ENCODE measurements around the gene COL13A1.

The COL13A1 gene

GRCh38 chr10:69820817-69821216 is 19.1 kb downstream of the COL13A1 start:
- Histone ChIP-seq H3K36me3 (no peaks in the 10 kb centered on the region; a peak in 1 of 22 replicates), H3K27me3 (no peaks in the 10 kb centered on the region), H3K4me1 (peaks cover 22 to 34% (median 29%) of the 10 kb centered on the region in 10 experiments), H3K4me2 (no peak overlapping the region), H3K4me3 (no peak overlapping the region), H3K9ac (no peak overlapping the region), H3K9me3 (replicated peaks in 1 of 11) (peaks cover 8 to 24% (median 15%) of the 10 kb centered on the region in 11 experiments; a peak in 20 of 22 replicates), H4K20me1 (no peaks in the 10 kb centered on the region), H3K27ac (no peak overlapping the region)
- TF ChIP-seq Cebpa-rat (IDR thresholded peaks at IDR 0.05) = no peak

DNA sequence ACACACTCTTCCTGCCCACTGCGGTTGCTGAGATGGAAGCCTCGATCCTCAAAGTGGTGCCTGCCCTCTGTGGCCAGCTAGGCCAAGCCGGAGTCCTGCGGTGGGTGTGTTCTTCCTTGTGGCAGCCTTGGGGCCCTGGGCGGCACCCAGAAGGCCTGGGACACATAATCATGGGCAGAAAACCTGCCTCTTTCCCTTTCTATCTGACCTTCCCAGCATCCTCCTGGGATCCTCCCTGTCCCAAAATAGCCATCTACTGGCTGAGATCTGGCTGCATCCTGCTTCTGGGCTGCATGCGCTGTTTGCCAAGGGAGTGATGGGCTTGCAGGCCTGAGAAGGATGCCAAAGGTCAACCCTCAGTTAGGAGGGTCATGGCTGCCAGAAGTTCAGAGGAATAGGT is 23.9 kb downstream of the COL13A1 start:
- Histone ChIP-seq H3K4me1 (peaks cover 0 to 21% (median 17%) of the 10 kb centered on the region in 10 experiments; a peak in 14 of 20 replicates), H3K27me3 (no peaks in the 10 kb centered on the region), H3K27ac (no peak overlapping the region), H3K4me3 (no peak overlapping the region), H3K9ac (no peak overlapping the region), H3K36me3 (no peaks in the 10 kb centered on the region), H4K20me1 (no peaks in the 10 kb centered on the region), H3K4me2 (no peak overlapping the region), H3K9me3 (replicated peaks in 1 of 11) (no peaks in the 10 kb centered on the region)
- TF ChIP-seq Cebpa-rat (IDR thresholded peaks at IDR 0.05) = no peak

- Histone ChIP-seq H3K27ac (no peak overlapping the region), H3K36me3 (no peaks in the 10 kb centered on the region), H3K4me3 (no peak overlapping the region), H4K20me1 (no peaks in the 10 kb centered on the region), H3K27me3 (no peaks in the 10 kb centered on the region), H3K4me1 (peaks cover 0 to 24% (median 21%) of the 10 kb centered on the region in 10 experiments; a peak in 15 of 20 replicates), H3K4me2 (no peak overlapping the region), H3K9me3 (replicated peaks in 1 of 11) (no peaks in the 10 kb centered on the region), H3K9ac (no peak overlapping the region)
- TF ChIP-seq Cebpa-rat (IDR thresholded peaks at IDR 0.05) = no peak
These were observed 24.4 kb downstream of the COL13A1 start for GRCh38 chr10:69826094-69826493.

DNA sequence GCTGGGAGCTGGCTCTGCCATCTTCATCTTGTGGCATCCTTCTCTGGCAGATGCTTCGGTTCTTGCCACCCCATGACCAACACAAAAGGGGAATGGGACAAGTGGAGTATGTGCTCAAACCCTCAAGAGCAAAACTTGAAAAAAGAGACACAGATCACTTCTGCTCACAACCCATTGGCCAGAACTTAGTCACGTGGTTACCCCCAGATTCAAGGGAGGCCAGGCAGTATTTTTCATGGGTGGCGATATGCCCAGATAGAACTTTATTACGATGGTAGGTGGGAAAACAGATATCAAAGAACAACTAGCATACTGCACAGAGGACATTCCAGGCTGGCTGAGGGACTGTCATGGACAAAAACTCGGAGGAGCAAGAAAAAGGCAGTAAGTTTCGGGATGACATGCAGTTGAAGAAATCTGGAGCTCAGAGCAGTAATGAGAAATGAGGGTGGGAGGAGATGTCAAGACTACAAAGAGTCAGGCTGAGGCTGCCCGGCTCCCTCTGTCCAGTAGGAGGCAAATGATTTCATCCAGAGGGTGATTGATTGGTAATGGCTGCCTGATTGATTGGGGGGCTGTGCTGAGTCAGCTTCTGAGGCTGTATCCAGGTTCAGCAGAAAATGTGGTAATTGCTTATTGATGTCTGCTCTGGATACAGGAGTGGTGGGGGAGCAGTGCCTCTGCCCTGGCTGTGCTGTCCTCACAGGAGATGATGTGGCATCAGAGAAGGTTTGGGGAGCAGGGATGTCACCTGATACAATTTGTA is 25.3 kb downstream of the COL13A1 start:
- no peak for TF ChIP-seq Cebpa-rat (IDR thresholded peaks at IDR 0.05)
- Histone ChIP-seq H3K4me2 (peak overlapping the region in 6 of 11 experiments; percentile 12 to 77 (median 73); a peak in 9 of 22 replicates), H3K27me3 (no peaks in the 10 kb centered on the region)

DNA sequence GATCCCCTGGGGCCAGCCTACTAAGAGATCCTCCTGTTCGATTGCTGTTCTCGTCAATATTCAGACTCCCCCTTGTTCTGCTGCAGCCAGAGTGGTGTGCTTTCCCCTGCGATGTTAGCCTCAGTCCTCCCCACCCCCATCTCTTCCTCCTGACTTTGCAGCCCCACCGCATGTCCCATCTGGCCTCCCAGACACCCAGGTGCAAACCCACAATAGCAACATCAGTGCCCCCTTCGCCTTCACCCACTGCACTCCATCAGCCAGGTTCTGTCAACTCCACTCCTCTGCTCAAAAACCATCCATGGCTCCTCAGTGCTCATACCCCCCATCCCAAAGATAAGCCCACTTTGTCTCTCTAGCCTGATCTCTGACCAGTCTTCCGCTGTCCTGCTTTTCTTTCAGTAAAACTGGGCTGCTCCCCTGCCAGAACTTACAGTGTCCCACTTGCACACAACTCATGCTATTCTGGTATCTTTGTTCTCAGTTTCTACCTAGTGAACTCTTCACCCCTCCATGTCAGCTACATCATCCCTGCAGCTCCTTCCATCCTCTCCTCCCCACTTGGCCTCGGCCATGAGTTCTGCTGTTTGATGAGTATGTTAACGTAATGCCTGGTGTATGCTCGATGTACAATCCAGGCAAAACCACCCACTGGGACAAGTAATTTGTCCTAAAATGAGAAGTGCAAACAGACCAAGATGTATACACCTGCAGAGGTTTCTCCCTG is 26.6 kb downstream of the COL13A1 start:
- Histone ChIP-seq H3K4me1 (peaks cover 0 to 39% (median 29%) of the 10 kb centered on the region in 10 experiments; a peak in 15 of 20 replicates), H3K36me3 (no peaks in the 10 kb centered on the region), H3K4me2 (peak overlapping the region in 9 of 11 experiments; percentile 12 to 77 (median 63); a peak in 15 of 22 replicates), H3K9ac (no peak overlapping the region), H4K20me1 (no peaks in the 10 kb centered on the region), H3K27ac (no peak overlapping the region), H3K9me3 (replicated peaks in 1 of 11) (no peaks in the 10 kb centered on the region), H3K4me3 (no peak overlapping the region), H3K27me3 (no peaks in the 10 kb centered on the region)
- TF ChIP-seq Cebpa-rat (IDR thresholded peaks at IDR 0.05) = no peak

More for the DNA sequence above, 25.3 kb downstream of the COL13A1 start:
- no peaks in the 10 kb centered on the region for H3K36me3 ChIP-seq
- no peak overlapping the region for H3K27ac ChIP-seq
- H3K9ac ChIP-seq = no peak overlapping the region
- H3K4me3 ChIP-seq = no peak overlapping the region
- no peaks in the 10 kb centered on the region for H3K9me3 ChIP-seq (replicated peaks in 1 of 11)
- no peaks in the 10 kb centered on the region for H4K20me1 ChIP-seq
- H3K4me1 ChIP-seq = peaks cover 0 to 32% (median 28%) of the 10 kb centered on the region in 10 experiments; a peak in 15 of 20 replicates

DNA sequence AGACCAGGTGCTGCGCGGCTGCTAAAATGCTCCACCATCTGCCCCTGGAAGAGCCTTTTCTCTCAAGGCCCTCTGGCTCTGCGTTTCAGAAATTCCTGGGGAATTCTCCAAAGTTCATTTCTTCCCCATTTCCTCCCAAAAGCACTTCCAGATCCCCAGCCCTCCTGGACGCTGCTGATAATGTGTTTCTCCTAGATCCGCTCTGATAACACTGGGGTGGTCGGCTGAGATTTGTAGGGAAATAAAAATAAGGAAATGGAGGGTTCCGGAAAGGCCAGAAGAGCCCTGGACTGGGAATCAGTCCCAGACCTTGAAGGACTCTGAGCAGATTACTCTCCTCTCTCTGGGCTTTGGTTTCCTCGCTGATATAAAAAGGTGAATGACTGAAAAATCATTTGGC is 28.1 kb downstream of the COL13A1 start:
- Histone ChIP-seq H3K9ac (no peak overlapping the region), H3K4me2 (no peak overlapping the region), H3K4me3 (no peak overlapping the region), H3K9me3 (replicated peaks in 1 of 11) (no peaks in the 10 kb centered on the region), H3K36me3 (no peaks in the 10 kb centered on the region), H3K27ac (no peak overlapping the region), H3K4me1 (peaks cover 0 to 54% (median 43%) of the 10 kb centered on the region in 10 experiments; a peak in 17 of 20 replicates), H3K27me3 (no peaks in the 10 kb centered on the region), H4K20me1 (no peaks in the 10 kb centered on the region)
- no peak for TF ChIP-seq Cebpa-rat (IDR thresholded peaks at IDR 0.05)

DNA sequence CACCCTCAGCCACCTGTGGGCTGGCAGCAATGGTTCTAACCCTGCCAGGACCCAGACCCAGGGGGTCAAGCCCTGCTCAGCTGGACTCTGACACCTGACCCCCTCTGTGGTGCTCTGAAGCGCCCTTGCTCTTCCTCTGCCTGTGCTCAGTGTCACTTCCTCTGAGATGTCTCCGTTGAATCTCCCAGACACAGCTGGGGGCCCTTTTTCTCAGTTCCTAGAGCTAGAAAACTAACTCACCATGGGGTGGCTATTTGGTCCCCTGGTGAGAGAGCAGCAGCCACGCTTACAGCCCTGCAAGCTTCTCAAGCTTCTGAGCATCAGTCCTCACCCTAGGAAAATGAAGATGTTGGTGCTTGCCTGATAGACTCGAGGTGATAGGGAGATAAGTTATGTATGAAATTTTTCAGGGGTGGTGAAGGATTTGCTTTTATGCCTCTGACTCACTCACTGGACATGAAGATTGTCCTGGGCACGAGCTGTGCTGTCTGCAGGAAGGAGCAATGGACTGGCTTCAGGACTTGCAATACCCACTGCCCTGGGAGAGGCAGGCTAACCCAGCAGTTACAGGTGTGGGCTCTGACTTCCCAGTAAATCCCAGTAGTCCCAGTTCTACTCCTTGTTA is 29.6 kb downstream of the COL13A1 start:
- H3K4me1 ChIP-seq = peaks cover 15 to 69% (median 59%) of the 10 kb centered on the region in 10 experiments
- TF ChIP-seq Cebpa-rat (IDR thresholded peaks at IDR 0.05) = no peak
- H3K4me3 ChIP-seq = no peak overlapping the region
- no peak overlapping the region for H3K9ac ChIP-seq
- no peaks in the 10 kb centered on the region for H3K27me3 ChIP-seq
- no peaks in the 10 kb centered on the region for H3K9me3 ChIP-seq (replicated peaks in 1 of 11)
- no peaks in the 10 kb centered on the region for H3K36me3 ChIP-seq
- H3K4me2 ChIP-seq = peak overlapping the region in 8 of 11 experiments; percentile 10 to 65 (median 42); a peak in 15 of 22 replicates
- H4K20me1 ChIP-seq = no peaks in the 10 kb centered on the region; a peak in 1 of 22 replicates
- H3K27ac ChIP-seq = no peak overlapping the region

DNA sequence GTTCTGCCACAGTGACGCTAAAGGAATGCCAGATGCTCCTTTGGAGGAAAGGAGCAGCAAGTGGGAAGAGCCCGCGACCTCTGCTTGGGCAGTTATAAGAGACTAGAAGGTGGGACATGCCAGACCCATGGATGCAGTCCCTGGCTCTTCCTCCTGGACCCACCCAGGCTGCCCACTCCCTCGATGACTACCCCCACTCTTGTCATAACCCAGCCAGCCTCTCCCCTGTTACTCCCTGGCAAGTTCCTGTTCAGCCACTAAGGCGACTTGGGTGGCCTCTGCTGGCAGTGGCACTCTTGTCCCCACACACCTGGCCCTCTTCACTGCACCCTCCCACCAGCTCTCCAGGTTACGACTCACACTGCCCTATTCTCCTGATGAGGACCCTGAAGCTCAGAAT is 33.5 kb downstream of the COL13A1 start:
- no peak for TF ChIP-seq Cebpa-rat (IDR thresholded peaks at IDR 0.05)
- Histone ChIP-seq H3K27me3 (no peaks in the 10 kb centered on the region), H3K4me3 (0 out of 20 replicates have a peak overlapping the region, but pooled peaks of 2 of the 10 experiments have one; percentile 4 to 36), H3K4me2 (peak overlapping the region; percentile 53 to 95 (median 90)), H4K20me1 (no peaks in the 10 kb centered on the region; a peak in 1 of 22 replicates), H3K27ac (peak overlapping the region in 6 of 11 experiments; percentile 55 to 81 (median 70); a peak in 8 of 22 replicates), H3K4me1 (peaks cover 19 to 85% (median 68%) of the 10 kb centered on the region in 10 experiments), H3K9ac (peak overlapping the region in 5 of 11 experiments; percentile 55 to 75 (median 63); a peak in 9 of 22 replicates), H3K36me3 (no peaks in the 10 kb centered on the region), H3K9me3 (replicated peaks in 1 of 11) (no peaks in the 10 kb centered on the region)
